GM13976 (cell line): ENCODE results near the gene FKBP4.

Source experiments
- DNase-seq: peaks from one replicate; pipeline ENCODE4 v3.0.0; 2012; ENCODE audit warnings: low spot score
- in situ Hi-C: fragments of 300-500 bp; cut with MboI; formaldehyde crosslinking; loops from one replicate; pipeline ENCODE4 v1.12.0; 2022; ENCODE audit warnings: low sequenced_read_pairs, mixed read lengths, inconsistent platforms; ENCODE audit not compliant: unreplicated experiment
- TF ChIP-seq, protein P1 (sequence below): IDR thresholded peaks from 2 replicates; pipeline ENCODE4 v1.5.1; 2012; ENCODE audit warnings: borderline replicate concordance, mild to moderate bottlenecking; ENCODE audit not compliant: insufficient read depth; ENCODE audit errors: extremely low read depth, missing control alignments, control extremely low read depth

Gene FKBP4

DNA sequence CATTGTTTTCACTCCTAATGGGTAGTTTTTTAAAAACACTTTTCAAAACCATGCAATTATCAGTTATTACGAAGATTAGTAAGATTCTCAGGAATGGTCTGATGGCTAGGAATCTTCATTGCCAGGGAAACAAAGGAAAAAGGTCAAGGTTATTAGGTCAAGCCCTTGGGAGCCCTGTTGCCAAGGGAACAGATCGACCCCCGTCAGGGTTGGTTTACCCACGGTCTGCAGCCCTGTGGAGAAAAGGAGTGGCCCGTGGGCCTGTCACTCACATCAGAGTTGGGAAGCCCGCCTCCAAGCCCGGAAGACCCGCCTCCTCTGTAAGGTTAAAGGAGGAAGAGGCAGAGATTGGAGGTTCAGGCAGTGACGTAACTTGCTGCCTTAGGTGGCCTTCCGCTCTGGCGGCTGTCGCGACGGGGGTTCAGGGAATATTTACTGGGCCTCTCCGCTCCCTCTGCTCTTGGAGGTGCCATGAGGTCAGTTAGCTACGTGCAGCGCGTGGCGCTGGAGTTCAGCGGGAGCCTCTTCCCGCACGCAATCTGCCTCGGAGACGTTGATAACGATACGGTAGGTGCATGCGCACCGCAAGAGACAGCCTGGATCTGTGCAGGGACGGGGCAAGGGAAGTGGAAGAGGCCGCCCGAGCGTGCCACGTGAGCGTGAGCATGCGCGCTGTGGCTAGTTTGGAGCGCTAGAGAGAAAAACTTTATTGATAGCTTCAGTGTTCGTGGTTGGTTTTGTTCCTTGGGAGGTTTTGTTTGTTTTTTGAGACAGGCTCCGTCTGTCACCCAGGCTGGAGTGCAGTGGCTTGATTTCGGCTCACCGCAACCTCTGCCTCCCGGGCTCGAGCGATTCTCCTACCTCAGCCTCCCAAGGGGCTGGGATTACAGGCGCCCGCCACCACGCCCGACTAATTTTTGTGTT, 17.8 kb downstream of the FKBP4 start, which contains the start of gene ITFG2:
Gene ITFG2, plus strand, starts transcription at position 379 of the 924 bp plus-strand sequence. Its CDS starts 93 bp downstream, at position 472.
- TF ChIP-seq, protein P1, sequence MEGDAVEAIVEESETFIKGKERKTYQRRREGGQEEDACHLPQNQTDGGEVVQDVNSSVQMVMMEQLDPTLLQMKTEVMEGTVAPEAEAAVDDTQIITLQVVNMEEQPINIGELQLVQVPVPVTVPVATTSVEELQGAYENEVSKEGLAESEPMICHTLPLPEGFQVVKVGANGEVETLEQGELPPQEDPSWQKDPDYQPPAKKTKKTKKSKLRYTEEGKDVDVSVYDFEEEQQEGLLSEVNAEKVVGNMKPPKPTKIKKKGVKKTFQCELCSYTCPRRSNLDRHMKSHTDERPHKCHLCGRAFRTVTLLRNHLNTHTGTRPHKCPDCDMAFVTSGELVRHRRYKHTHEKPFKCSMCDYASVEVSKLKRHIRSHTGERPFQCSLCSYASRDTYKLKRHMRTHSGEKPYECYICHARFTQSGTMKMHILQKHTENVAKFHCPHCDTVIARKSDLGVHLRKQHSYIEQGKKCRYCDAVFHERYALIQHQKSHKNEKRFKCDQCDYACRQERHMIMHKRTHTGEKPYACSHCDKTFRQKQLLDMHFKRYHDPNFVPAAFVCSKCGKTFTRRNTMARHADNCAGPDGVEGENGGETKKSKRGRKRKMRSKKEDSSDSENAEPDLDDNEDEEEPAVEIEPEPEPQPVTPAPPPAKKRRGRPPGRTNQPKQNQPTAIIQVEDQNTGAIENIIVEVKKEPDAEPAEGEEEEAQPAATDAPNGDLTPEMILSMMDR: no peak
- in situ Hi-C loops: no loop called here
- peak; percentile 95 for DNase-seq

- in situ Hi-C loops: no loop called here
- TF ChIP-seq, protein P1: peak; percentile 74
- peak; percentile 73 for DNase-seq
Observed at GRCh38 chr12:2813214-2814185, 18.7 kb downstream of the FKBP4 start.

DNA sequence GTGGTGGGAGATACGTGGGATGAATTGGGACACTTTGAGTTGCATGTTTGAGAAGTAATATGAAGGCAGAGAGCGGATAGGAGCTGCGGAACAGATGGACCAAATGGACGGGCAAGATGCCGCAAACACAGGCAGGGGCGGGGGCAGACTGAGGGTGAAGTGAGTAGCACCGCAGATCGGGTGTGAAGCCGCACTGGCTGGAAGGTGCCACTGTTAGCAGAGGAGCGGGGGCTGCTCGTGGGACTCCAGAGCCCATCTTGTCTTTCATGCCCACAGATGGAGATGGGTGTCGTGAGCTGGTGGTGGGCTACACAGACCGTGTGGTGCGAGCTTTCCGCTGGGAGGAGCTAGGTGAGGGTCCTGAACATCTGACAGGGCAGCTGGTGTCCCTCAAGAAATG, 25.0 kb downstream of the FKBP4 start:
- TF ChIP-seq, protein P1: no peak
- DNase-seq: no peak
- in situ Hi-C loops: no loop called here

GRCh38 chr12:2820432-2820831, 25.7 kb downstream of the FKBP4 start:
- TF ChIP-seq, protein P1: no peak
- in situ Hi-C loops: no loop called here
- DNase-seq: no peak

GRCh38 chr12:2823483-2823882, 28.7 kb downstream of the FKBP4 start:
- TF ChIP-seq, protein P1: no peak
- in situ Hi-C loops: no loop called here
- DNase-seq: no peak

- no peak for DNase-seq
- TF ChIP-seq, protein P1: no peak
- in situ Hi-C loops: no loop called here
Observed at GRCh38 chr12:2824541-2824940, 29.8 kb downstream of the FKBP4 start.
